Adrenal gland (tissue), 5 donors: ENCODE data around the gene ROPN1B.

Experiments used
- POLR2A ChIP-seq, 2 donors: fragments of 450-650 bp; IDR thresholded peaks; one replicate each; pipeline ENCODE4 v1.6.1; 2017; ENCODE audit warnings: antibody characterized with exemption in 2 of 2, mild to moderate bottlenecking in 2 of 2, moderate library complexity in 1 of 2
- TF ChIP-seq, protein P1 (sequence below), 6 experiments: fragments of 450-650 bp in 4 of 6; fragments of 200-600 bp in 2 of 6; sonication (generic) in 1 of 6; IDR thresholded peaks; 1 replicate in 5 of 6; 2 replicates in 1 of 6; pipeline versions ENCODE4 v1.5.1 to v1.8.0; 2016 to 2021; ENCODE audit warnings: antibody characterized with exemption in 6 of 6, mild to moderate bottlenecking in 2 of 6, moderate library complexity in 1 of 6
- donor health status: DM: no; HTN: no; CAD: no.

DNA sequence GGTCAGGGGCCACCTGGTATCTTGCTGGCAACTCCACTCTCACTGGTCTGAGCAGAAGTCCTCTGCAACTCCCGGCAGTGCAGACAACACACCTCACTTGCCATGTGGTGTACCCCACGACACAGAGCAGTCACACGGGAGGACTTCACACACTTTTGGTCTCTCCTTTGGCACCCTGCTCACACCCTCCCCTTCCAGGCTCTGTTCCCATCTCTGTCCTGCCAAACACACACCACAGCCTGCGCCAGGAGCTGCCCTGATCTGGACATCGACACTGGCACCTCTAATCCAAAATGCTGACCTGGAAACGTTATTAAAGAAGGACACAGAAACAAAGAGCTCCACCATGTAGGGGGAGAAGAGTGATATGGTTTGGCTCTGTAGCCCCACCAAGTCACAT, 57.8 kb downstream of the ROPN1B start:
- no peak for TF ChIP-seq POLR2A (IDR thresholded peaks at IDR 0.05)
- TF ChIP-seq, protein P1, sequence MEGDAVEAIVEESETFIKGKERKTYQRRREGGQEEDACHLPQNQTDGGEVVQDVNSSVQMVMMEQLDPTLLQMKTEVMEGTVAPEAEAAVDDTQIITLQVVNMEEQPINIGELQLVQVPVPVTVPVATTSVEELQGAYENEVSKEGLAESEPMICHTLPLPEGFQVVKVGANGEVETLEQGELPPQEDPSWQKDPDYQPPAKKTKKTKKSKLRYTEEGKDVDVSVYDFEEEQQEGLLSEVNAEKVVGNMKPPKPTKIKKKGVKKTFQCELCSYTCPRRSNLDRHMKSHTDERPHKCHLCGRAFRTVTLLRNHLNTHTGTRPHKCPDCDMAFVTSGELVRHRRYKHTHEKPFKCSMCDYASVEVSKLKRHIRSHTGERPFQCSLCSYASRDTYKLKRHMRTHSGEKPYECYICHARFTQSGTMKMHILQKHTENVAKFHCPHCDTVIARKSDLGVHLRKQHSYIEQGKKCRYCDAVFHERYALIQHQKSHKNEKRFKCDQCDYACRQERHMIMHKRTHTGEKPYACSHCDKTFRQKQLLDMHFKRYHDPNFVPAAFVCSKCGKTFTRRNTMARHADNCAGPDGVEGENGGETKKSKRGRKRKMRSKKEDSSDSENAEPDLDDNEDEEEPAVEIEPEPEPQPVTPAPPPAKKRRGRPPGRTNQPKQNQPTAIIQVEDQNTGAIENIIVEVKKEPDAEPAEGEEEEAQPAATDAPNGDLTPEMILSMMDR (IDR thresholded peaks at IDR 0.05), result no peak
